ENCODE results near the gene STEAP1B.
"Not testable (repeated sequence)": the region's sequence is repeated elsewhere in the genome, so short reads cannot be mapped to it uniquely, and the experiment has no call there.

DNA sequence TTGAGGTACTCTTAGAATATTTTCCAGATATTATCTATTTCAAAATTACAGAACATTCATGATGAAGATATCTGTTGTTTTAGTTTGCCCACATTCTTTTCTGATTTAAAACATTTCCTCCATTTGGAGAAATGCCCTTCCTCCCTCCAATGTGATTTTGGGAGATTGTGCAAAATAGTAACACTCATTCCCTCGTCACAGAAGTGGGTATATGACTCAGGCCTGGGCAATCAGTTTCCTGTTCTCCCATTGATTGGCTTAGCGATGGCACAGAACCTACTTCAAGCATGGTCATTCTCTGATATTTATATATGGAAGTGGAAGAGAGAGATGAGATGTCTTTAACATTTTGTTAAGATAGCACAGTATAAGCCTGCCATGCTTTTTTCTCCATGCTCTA lies 3.1 kb downstream of the STEAP1B start:
- TF ChIP-seq, protein P1, sequence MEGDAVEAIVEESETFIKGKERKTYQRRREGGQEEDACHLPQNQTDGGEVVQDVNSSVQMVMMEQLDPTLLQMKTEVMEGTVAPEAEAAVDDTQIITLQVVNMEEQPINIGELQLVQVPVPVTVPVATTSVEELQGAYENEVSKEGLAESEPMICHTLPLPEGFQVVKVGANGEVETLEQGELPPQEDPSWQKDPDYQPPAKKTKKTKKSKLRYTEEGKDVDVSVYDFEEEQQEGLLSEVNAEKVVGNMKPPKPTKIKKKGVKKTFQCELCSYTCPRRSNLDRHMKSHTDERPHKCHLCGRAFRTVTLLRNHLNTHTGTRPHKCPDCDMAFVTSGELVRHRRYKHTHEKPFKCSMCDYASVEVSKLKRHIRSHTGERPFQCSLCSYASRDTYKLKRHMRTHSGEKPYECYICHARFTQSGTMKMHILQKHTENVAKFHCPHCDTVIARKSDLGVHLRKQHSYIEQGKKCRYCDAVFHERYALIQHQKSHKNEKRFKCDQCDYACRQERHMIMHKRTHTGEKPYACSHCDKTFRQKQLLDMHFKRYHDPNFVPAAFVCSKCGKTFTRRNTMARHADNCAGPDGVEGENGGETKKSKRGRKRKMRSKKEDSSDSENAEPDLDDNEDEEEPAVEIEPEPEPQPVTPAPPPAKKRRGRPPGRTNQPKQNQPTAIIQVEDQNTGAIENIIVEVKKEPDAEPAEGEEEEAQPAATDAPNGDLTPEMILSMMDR (IDR thresholded peaks at IDR 0.05), result not testable (repeated sequence)
- TF ChIP-seq, protein P2, sequence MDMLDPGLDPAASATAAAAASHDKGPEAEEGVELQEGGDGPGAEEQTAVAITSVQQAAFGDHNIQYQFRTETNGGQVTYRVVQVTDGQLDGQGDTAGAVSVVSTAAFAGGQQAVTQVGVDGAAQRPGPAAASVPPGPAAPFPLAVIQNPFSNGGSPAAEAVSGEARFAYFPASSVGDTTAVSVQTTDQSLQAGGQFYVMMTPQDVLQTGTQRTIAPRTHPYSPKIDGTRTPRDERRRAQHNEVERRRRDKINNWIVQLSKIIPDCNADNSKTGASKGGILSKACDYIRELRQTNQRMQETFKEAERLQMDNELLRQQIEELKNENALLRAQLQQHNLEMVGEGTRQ (IDR thresholded peaks at IDR 0.05; ENCODE audit: borderline replicate concordance, low read depth, low read length), result not testable (repeated sequence)
- TF ChIP-seq TAF1 (IDR thresholded peaks at IDR 0.05; ENCODE audit: borderline replicate concordance, low read depth, low read length); SMC3 (IDR thresholded peaks at IDR 0.05; ENCODE audit: low read depth, low read length); RAD21 (IDR thresholded peaks at IDR 0.05; ENCODE audit: low read length); MXI1 (IDR thresholded peaks at IDR 0.05; ENCODE audit: low read depth, low read length); GABPA (IDR thresholded peaks at IDR 0.05; ENCODE audit: low read depth): not testable (repeated sequence)
